ENCODE measurements around the gene RMND5B. TPM values are rescaled to one million over a fixed set of nuclear protein-coding genes. Genes with fewer than 3 reads are reported as not detected.

RMND5B gene
- total RNA-seq, 1 experiment from 2014 or later: 37.0 TPM

GRCh38 chr5:178108966-178109365, 21.8 kb upstream of the RMND5B start:
- Histone ChIP-seq H3K27me3 (replicated peaks; ENCODE audit: insufficient read depth, low read depth, low read length, poor library complexity) (no peaks in the 10 kb centered on the region), H3K9me3 (ENCODE audit: low read depth, low read length, poor library complexity, severe bottlenecking) (no peaks in the 10 kb centered on the region), H3K36me3 (ENCODE audit: insufficient read depth, low read length, poor library complexity, severe bottlenecking) (no peaks in the 10 kb centered on the region), H3K4me3 (ENCODE audit: low read depth, low read length, poor library complexity, severe bottlenecking) (no peak overlapping the region), H3K27ac (ENCODE audit: low read depth, low read length, poor library complexity, severe bottlenecking) (no peak overlapping the region), H3K4me1 (ENCODE audit: insufficient read depth, low read length, poor library complexity, severe bottlenecking) (no peaks in the 10 kb centered on the region)
- TF ChIP-seq EZH2 (IDR thresholded peaks at IDR 0.05; ENCODE audit: borderline replicate concordance, low read depth, low read length, poor library complexity, severe bottlenecking) (no peak), CTCF (conservative IDR thresholded peaks at IDR 0.05; ENCODE audit: low read depth, low read length) (no peak)
- ChIA-PET POLR2A (ENCODE audit: low non-redundant PET) (no interaction called here), CTCF (no interaction called here)
- intact Hi-C loops (cut with micrococcal nuclease; ENCODE audit: unreplicated experiment): no loop called here
- no TSS peak for BruUV-seq (replicated peaks)
- DNase-seq (ENCODE audit: low spot score): no peak

- intact Hi-C loops (cut with micrococcal nuclease; ENCODE audit: unreplicated experiment): no loop called here
- Histone ChIP-seq H3K4me3 (ENCODE audit: low read depth, low read length, poor library complexity, severe bottlenecking) (no peak overlapping the region), H3K4me1 (ENCODE audit: insufficient read depth, low read length, poor library complexity, severe bottlenecking) (peaks cover 11% of the 10 kb centered on the region), H3K27ac (ENCODE audit: low read depth, low read length, poor library complexity, severe bottlenecking) (no peak overlapping the region), H3K36me3 (ENCODE audit: insufficient read depth, low read length, poor library complexity, severe bottlenecking) (no peaks in the 10 kb centered on the region), H3K27me3 (replicated peaks; ENCODE audit: insufficient read depth, low read depth, low read length, poor library complexity) (no peaks in the 10 kb centered on the region), H3K9me3 (ENCODE audit: low read depth, low read length, poor library complexity, severe bottlenecking) (no peaks in the 10 kb centered on the region)
- DNase-seq (ENCODE audit: low spot score): no peak
- TF ChIP-seq CTCF (conservative IDR thresholded peaks at IDR 0.05; ENCODE audit: low read depth, low read length): no peak
- no peak for TF ChIP-seq EZH2 (IDR thresholded peaks at IDR 0.05; ENCODE audit: borderline replicate concordance, low read depth, low read length, poor library complexity, severe bottlenecking)
- BruUV-seq (replicated peaks): no TSS peak
- POLR2A ChIA-PET (ENCODE audit: low non-redundant PET): no interaction called here
- CTCF ChIA-PET: no interaction called here
These were observed 20.3 kb upstream of the RMND5B start for GRCh38 chr5:178110511-178110910.

DNA sequence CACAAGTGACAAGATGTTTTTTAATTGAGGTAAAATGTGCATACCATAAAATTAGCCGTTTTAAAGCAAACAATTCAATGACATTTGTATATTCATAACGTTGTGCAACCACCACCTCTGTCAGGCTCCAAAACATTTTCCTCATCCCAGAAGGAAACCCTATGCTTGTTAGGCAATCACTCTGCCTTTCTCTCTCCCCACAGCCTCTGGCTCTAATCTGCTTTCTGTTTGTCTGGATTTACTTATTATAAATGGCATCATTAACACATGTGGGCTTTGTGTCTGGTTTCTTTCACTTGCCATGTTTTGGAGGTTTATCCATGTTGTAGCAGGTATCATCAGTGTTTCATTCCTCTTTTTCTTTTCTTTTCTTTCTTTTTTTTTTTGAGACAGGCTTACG, 18.9 kb upstream of the RMND5B start:
- Histone ChIP-seq H3K9me3 (ENCODE audit: low read depth, low read length, poor library complexity, severe bottlenecking) (no peaks in the 10 kb centered on the region), H3K36me3 (ENCODE audit: insufficient read depth, low read length, poor library complexity, severe bottlenecking) (no peaks in the 10 kb centered on the region), H3K4me3 (ENCODE audit: low read depth, low read length, poor library complexity, severe bottlenecking) (no peak overlapping the region), H3K27me3 (replicated peaks; ENCODE audit: insufficient read depth, low read depth, low read length, poor library complexity) (no peaks in the 10 kb centered on the region), H3K4me1 (ENCODE audit: insufficient read depth, low read length, poor library complexity, severe bottlenecking) (peaks cover 24% of the 10 kb centered on the region), H3K27ac (ENCODE audit: low read depth, low read length, poor library complexity, severe bottlenecking) (no peak overlapping the region)
- BruUV-seq (replicated peaks): no TSS peak
- intact Hi-C loops (cut with micrococcal nuclease; ENCODE audit: unreplicated experiment): no loop called here
- TF ChIP-seq EZH2 (IDR thresholded peaks at IDR 0.05; ENCODE audit: borderline replicate concordance, low read depth, low read length, poor library complexity, severe bottlenecking): no peak
- TF ChIP-seq CTCF (conservative IDR thresholded peaks at IDR 0.05; ENCODE audit: low read depth, low read length): no peak
- ChIA-PET POLR2A (ENCODE audit: low non-redundant PET) (no interaction called here), CTCF (interaction anchor here (0.7 kb wide), 1 partner anchor 52 kb away, joined by 5 read pairs; no protein-coding TSS in a partner anchor)
- DNase-seq (ENCODE audit: low spot score): no peak
